HepG2 (cell line): ENCODE data around the gene ADAM10. TPM values are rescaled to one million over a fixed set of nuclear protein-coding genes. Genes with fewer than 3 reads are reported as not detected.

Experiments used
- ATAC-seq: fragments of 200-7000 bp; cut with Tn5 transposase; 3 replicates; pipeline ENCODE4 v1.9.1; 2020; ENCODE audit warnings: mild to moderate bottlenecking, moderate library complexity
- BruUV-seq: library from RNA; stranded (reverse); fragments of 400-500 nt; replicated peaks from 2 replicates; lab custom pipeline; 2021; lab: Mats Ljungman, UMichigan
- CTCF ChIA-PET: fragments of 300-600 bp; formaldehyde crosslinking; extraction: SDS; loops from one replicate; lab custom pipeline; 2021; ENCODE audit warnings: low total read pairs, inconsistent platforms, low intra/inter-chr PET ratio; lab: Yijun Ruan, JAX
- POLR2A ChIA-PET: fragments of 350-600 bp; sonication (Branson Sonifier 250); formaldehyde crosslinking; loops from one replicate; lab custom pipeline; 2020; ENCODE audit warnings: antibody characterized with exemption, inconsistent platforms; lab: Yijun Ruan, JAX
- DNase-seq: peaks from one replicate; pipeline ENCODE4 v3.0.0-alpha.2; 2015; ENCODE audit warnings: low spot score
- FAIRE-seq: peaks from 3 replicates; lab custom pipeline; 2011; peaks lifted over from hg19 to GRCh38; lab: Jason Lieb, UNC
- H2AFZ ChIP-seq: one replicate; pipeline ENCODE4 v1.6.1; 2011; ENCODE audit warnings: low read length, inconsistent platforms
- H3K27ac ChIP-seq: fragments of 300-600 bp; 3 replicates; pipeline ENCODE4 v1.8.0; 2011; ENCODE audit warnings: mixed run types, mild to moderate bottlenecking, mixed read lengths, low read length, inconsistent platforms; ENCODE audit not compliant: insufficient read depth; ENCODE audit errors: extremely low read length
- H3K27me3 ChIP-seq, 2 experiments: fragments of 200-600 bp in 1 of 2; 2 replicates in 1 of 2; 3 replicates in 1 of 2; pipeline versions ENCODE4 v1.6.0 to v1.8.0; 2011; ENCODE audit warnings: low read length in 2 of 2, mild to moderate bottlenecking in 2 of 2, moderate library complexity in 2 of 2, inconsistent platforms in 1 of 2; ENCODE audit not compliant: insufficient read depth in 2 of 2, control insufficient read depth in 1 of 2
- H3K36me3 ChIP-seq, 2 experiments: fragments of 200-600 bp in 1 of 2; replicated peaks in 1 of 2; 2 replicates in 1 of 2; 3 replicates in 1 of 2; pipeline versions ENCODE4 v1.5.1 to v1.8.0; 2011; ENCODE audit warnings: low read length in 2 of 2, inconsistent platforms in 1 of 2; ENCODE audit not compliant: insufficient read depth in 2 of 2, control insufficient read depth in 1 of 2
- H3K4me1 ChIP-seq: 2 replicates; pipeline ENCODE4 v1.5.1; 2012; ENCODE audit warnings: low read length, inconsistent platforms; ENCODE audit not compliant: insufficient read depth
- H3K4me2 ChIP-seq: 2 replicates; pipeline ENCODE4 v1.6.0; 2011; ENCODE audit warnings: low read depth, low read length, inconsistent platforms
- H3K4me3 ChIP-seq, 3 experiments: fragments of 200-600 bp in 1 of 3; sonication (generic), shearing (Covaris generic) in 1 of 3; replicated peaks in 1 of 3; 2 replicates each; pipeline ENCODE4 v1.5.1; 2011 to 2016; ENCODE audit warnings: low read length in 3 of 3, inconsistent platforms in 2 of 3, low read depth in 2 of 3, mild to moderate bottlenecking in 2 of 3, control low read depth in 1 of 3, mixed read lengths in 1 of 3; ENCODE audit not compliant: insufficient read depth in 1 of 3
- H3K79me2 ChIP-seq: one replicate; pipeline ENCODE4 v1.6.1; 2011; ENCODE audit warnings: low read length, inconsistent platforms; ENCODE audit not compliant: insufficient read depth
- H3K9ac ChIP-seq: 2 replicates; pipeline ENCODE4 v1.6.0; 2011; ENCODE audit warnings: mild to moderate bottlenecking, low read depth, low read length, inconsistent platforms; ENCODE audit not compliant: insufficient read depth
- H3K9me3 ChIP-seq: 2 replicates; pipeline ENCODE4 v1.5.1; 2012; ENCODE audit warnings: mild to moderate bottlenecking, low read length
- H4K20me1 ChIP-seq: 2 replicates; pipeline ENCODE4 v1.6.0; 2011; ENCODE audit warnings: inconsistent platforms, mild to moderate bottlenecking, low read length, moderate library complexity; ENCODE audit not compliant: insufficient read depth
- BCLAF1 ChIP-seq: fragments of 450-650 bp; IDR thresholded peaks from 2 replicates; pipeline ENCODE4 v1.6.1; 2017; ENCODE audit warnings: mild to moderate bottlenecking
- PAF1 ChIP-seq: IDR thresholded peaks from 2 replicates; pipeline ENCODE4 v1.6.1; 2016; ENCODE audit warnings: missing genetic modification reagents, missing compliant biosample characterization
- POLR2G ChIP-seq: fragments of 200-400 bp; formaldehyde crosslinking; IDR thresholded peaks from 2 replicates; pipeline ENCODE4 v1.6.1; 2018; ENCODE audit warnings: mild to moderate bottlenecking, low read depth, low read length, moderate library complexity
- ZIK1 ChIP-seq: sonication (generic); formaldehyde crosslinking; IDR thresholded peaks from 2 replicates; pipeline ENCODE4 v1.5.0; 2020; ENCODE audit warnings: mild to moderate bottlenecking, low read depth, missing genetic modification reagents, borderline replicate concordance
- ZNF136 ChIP-seq: sonication (generic); formaldehyde crosslinking; IDR thresholded peaks from 2 replicates; pipeline ENCODE4 v1.8.1; 2022; ENCODE audit warnings: low read depth, mild to moderate bottlenecking, moderate library complexity, missing genetic modification reagents
- ZNF256 ChIP-seq: sonication (generic); formaldehyde crosslinking; conservative IDR thresholded peaks from 2 replicates; pipeline ENCODE4 v1.4.0; 2020; ENCODE audit warnings: missing genetic modification reagents
- ZNF678 ChIP-seq: sonication (generic); formaldehyde crosslinking; IDR thresholded peaks from 2 replicates; pipeline ENCODE4 v1.4.0; 2020; ENCODE audit warnings: mild to moderate bottlenecking, missing genetic modification reagents
- ZNF740 ChIP-seq: sonication (generic); formaldehyde crosslinking; IDR thresholded peaks from 2 replicates; pipeline ENCODE4 v1.4.0; 2020; ENCODE audit warnings: missing genetic modification reagents
- WGBS: methylation state at CpG from one replicate; pipeline ENCODE4 v1.1.6; 2017; ENCODE audit warnings: low lambda C conversion rate; 5-methylcytosine and 5-hydroxymethylcytosine counted together
- in situ Hi-C: cut with HindIII; loops from 2 replicates; pipeline ENCODE4 v1.10.0; 2017; ENCODE audit warnings: low pct_unique_long_range_greater_than_20kb; ENCODE audit not compliant: extremely low pct_ligation_motif_present
- intact Hi-C: fragments of 100-400 bp; cut with micrococcal nuclease; formaldehyde crosslinking; loops from one replicate; pipeline ENCODE4 v1.10.0; 2022; ENCODE audit not compliant: unreplicated experiment
- polyA plus RNA-seq, 8 experiments: library from polyadenylated mRNA; depleted of rRNA in 3 of 8; stranded (reverse) in 7 of 8; unstranded in 1 of 8; fragments of >200 nt; fragmentation: Illumina TruSeq in 4 of 8; extraction: Trizol in 4 of 8; gene quantifications; 2 replicates each; pipeline versions ENCODE4 v1.2.1 to v1.2.3, GENCODE V29; 2011 to 2016; ENCODE audit warnings: low read depth in 4 of 8, missing spikeins in 1 of 8, mixed read lengths in 1 of 8; ENCODE audit not compliant: insufficient read depth in 1 of 8
- total RNA-seq, 5 experiments: library from RNA; depleted of rRNA; stranded (reverse); fragments of >200 nt; fragmentation: Illumina TruSeq; extraction: Trizol; gene quantifications; 2 replicates each; pipeline ENCODE4 v1.2.3, GENCODE V29; 2016; ENCODE audit warnings: low read depth in 1 of 5
- TF ChIP-seq, protein P1 (sequence below): sonication (generic); formaldehyde crosslinking; IDR thresholded peaks from 2 replicates; pipeline ENCODE4 v1.5.0; 2020; ENCODE audit warnings: mild to moderate bottlenecking, missing genetic modification reagents
- TF ChIP-seq, protein P2 (sequence below): sonication (generic); formaldehyde crosslinking; IDR thresholded peaks from 2 replicates; pipeline ENCODE4 v1.5.0; 2020; ENCODE audit warnings: mild to moderate bottlenecking, missing genetic modification reagents

Gene ADAM10
- total and polyA plus RNA-seq, 2 of the 13 experiments (the other 11 are each of a cell fraction or from before 2014, with no cell fraction given): 92.7 to 125 TPM

DNA sequence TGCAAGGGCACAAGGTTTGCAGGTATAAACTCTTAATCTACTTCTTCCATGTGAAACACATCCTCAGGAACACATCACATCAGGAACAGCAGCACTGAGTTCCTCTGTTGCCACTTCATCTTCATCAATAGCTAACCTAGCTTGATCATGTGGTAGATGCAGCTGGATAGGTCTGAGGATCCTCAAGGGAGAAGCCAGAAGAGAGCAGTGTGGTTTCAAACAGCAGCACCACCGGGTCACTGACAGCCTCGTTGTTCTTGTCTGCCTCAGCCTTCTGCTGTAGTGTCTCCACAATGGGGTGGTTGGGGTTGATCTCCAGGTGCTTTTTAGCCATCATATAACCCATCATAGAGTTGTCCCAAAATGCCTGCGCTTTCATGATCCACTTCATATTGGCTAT is 58.8 kb downstream of the ADAM10 start:
- no peak for DNase-seq
- Histone ChIP-seq H3K9ac (no peak overlapping the region), H3K79me2 (peaks cover 65% of the 10 kb centered on the region), H3K9me3 (no peaks in the 10 kb centered on the region), H3K4me1 (no peaks in the 10 kb centered on the region), H3K27me3 (no peaks in the 10 kb centered on the region), H3K27ac (no peak overlapping the region), H2AFZ (no peak overlapping the region), H3K36me3 (peaks cover 0 to 11% of the 10 kb centered on the region in 2 experiments; a peak in 1 of 5 replicates), H3K4me3 (no peak overlapping the region), H4K20me1 (peaks cover 14% of the 10 kb centered on the region; the same call in 1 of the 2 replicates), H3K4me2 (no peak overlapping the region)
- ATAC-seq: no peak
- no TSS peak for BruUV-seq
- CTCF ChIA-PET: no interaction called here
- no peak for FAIRE-seq
- intact Hi-C loops: no loop called here
- no peak for TF ChIP-seq ZNF678 (CRISPR knock-in tag)
- no peak for TF ChIP-seq POLR2G
- TF ChIP-seq, protein P1, sequence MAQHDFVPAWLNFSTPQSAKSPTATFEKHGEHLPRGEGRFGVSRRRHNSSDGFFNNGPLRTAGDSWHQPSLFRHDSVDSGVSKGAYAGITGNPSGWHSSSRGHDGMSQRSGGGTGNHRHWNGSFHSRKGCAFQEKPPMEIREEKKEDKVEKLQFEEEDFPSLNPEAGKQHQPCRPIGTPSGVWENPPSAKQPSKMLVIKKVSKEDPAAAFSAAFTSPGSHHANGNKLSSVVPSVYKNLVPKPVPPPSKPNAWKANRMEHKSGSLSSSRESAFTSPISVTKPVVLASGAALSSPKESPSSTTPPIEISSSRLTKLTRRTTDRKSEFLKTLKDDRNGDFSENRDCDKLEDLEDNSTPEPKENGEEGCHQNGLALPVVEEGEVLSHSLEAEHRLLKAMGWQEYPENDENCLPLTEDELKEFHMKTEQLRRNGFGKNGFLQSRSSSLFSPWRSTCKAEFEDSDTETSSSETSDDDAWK (CRISPR knock-in tag): no peak
- 100% methylated on average over 3 of the region's 3 CpGs for WGBS
- in situ Hi-C loops: no loop called here
- POLR2A ChIA-PET: no interaction called here

- no TSS peak for BruUV-seq
- H3K79me2 ChIP-seq: peaks cover 65% of the 10 kb centered on the region
- intact Hi-C loops: no loop called here
- TF ChIP-seq ZNF740 (CRISPR knock-in tag): no peak
- TF ChIP-seq, protein P2, sequence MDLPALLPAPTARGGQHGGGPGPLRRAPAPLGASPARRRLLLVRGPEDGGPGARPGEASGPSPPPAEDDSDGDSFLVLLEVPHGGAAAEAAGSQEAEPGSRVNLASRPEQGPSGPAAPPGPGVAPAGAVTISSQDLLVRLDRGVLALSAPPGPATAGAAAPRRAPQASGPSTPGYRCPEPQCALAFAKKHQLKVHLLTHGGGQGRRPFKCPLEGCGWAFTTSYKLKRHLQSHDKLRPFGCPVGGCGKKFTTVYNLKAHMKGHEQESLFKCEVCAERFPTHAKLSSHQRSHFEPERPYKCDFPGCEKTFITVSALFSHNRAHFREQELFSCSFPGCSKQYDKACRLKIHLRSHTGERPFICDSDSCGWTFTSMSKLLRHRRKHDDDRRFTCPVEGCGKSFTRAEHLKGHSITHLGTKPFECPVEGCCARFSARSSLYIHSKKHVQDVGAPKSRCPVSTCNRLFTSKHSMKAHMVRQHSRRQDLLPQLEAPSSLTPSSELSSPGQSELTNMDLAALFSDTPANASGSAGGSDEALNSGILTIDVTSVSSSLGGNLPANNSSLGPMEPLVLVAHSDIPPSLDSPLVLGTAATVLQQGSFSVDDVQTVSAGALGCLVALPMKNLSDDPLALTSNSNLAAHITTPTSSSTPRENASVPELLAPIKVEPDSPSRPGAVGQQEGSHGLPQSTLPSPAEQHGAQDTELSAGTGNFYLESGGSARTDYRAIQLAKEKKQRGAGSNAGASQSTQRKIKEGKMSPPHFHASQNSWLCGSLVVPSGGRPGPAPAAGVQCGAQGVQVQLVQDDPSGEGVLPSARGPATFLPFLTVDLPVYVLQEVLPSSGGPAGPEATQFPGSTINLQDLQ (CRISPR knock-in tag): no peak
- no peak for TF ChIP-seq BCLAF1
- no peak for TF ChIP-seq ZIK1
- no peak for TF ChIP-seq ZNF256 (CRISPR knock-in tag)
- no peak for TF ChIP-seq PAF1 (CRISPR knock-in tag)
- TF ChIP-seq ZNF136 (CRISPR knock-in tag): no peak
Measured at GRCh38 chr15:58689646-58690045, 59.9 kb downstream of the ADAM10 start.

More at GRCh38 chr15:58689646-58690045, 59.9 kb downstream of the ADAM10 start:
- in situ Hi-C loops: no loop called here
- peaks cover 0 to 11% of the 10 kb centered on the region in 2 experiments; a peak in 1 of 5 replicates for H3K36me3 ChIP-seq
- CTCF ChIA-PET: no interaction called here
- no peak overlapping the region for H2AFZ ChIP-seq
- H3K27me3 ChIP-seq: no peaks in the 10 kb centered on the region
- POLR2A ChIA-PET: no interaction called here
- FAIRE-seq (no peak), DNase-seq (no peak), ATAC-seq (no peak)
- H3K4me2 ChIP-seq: no peak overlapping the region
- no peak overlapping the region for H3K9ac ChIP-seq
- H4K20me1 ChIP-seq: peaks cover 10% of the 10 kb centered on the region; the same call in 1 of the 2 replicates
- H3K4me3 ChIP-seq: no peak overlapping the region
- H3K9me3 ChIP-seq: no peaks in the 10 kb centered on the region
- H3K27ac ChIP-seq: no peak overlapping the region
- peaks cover 3% of the 10 kb centered on the region for H3K4me1 ChIP-seq
